GM23338 (cell line): Measurements from ENCODE around the gene ZNF91.

Experiments used
- CREB1 ChIP-seq: fragments of 250-450 bp; sonication (Bioruptor Pico); IDR thresholded peaks from 2 replicates; pipeline ENCODE4 v1.5.0; 2020; ENCODE audit warnings: low read depth, mild to moderate bottlenecking, moderate library complexity
- CTCF ChIP-seq, 2 experiments: fragments of 200-600 bp in 1 of 2; sonication (generic) in 1 of 2; conservative IDR thresholded peaks; 2 replicates each; pipeline versions ENCODE4 v1.5.1 to v1.6.1; 2016 to 2017; ENCODE audit warnings: antibody characterized with exemption in 2 of 2, low read depth in 2 of 2, mild to moderate bottlenecking in 2 of 2, moderate library complexity in 1 of 2
- ETS1 ChIP-seq: IDR thresholded peaks from 2 replicates; pipeline ENCODE4 v1.6.1; 2016; ENCODE audit warnings: antibody characterized with exemption
- EZH2 ChIP-seq: fragments of 200-600 bp; sonication (generic); IDR thresholded peaks from one replicate; pipeline ENCODE4 v1.8.0; 2017; ENCODE audit warnings: antibody characterized with exemption, mild to moderate bottlenecking, low read depth; ENCODE audit not compliant: unreplicated experiment
- EZH2phosphoT487 ChIP-seq: fragments of 200-600 bp; sonication (generic); IDR thresholded peaks from one replicate; pipeline ENCODE4 v1.8.1; 2018; ENCODE audit warnings: antibody characterized with exemption; ENCODE audit not compliant: unreplicated experiment
- JUNB ChIP-seq: IDR thresholded peaks from one replicate; pipeline ENCODE4 v1.6.1; 2016; ENCODE audit warnings: antibody characterized with exemption; ENCODE audit not compliant: unreplicated experiment
- NANOG ChIP-seq: IDR thresholded peaks from 2 replicates; pipeline ENCODE4 v1.6.1; 2016; ENCODE audit warnings: antibody characterized with exemption, borderline replicate concordance
- POLR2AphosphoS5 ChIP-seq: IDR thresholded peaks from 2 replicates; pipeline ENCODE4 v1.6.1; 2016; ENCODE audit warnings: antibody characterized with exemption, low read depth
- STAT1 ChIP-seq: IDR thresholded peaks from one replicate; pipeline ENCODE4 v1.6.1; 2016; ENCODE audit warnings: antibody characterized with exemption; ENCODE audit not compliant: unreplicated experiment
- ZNF114 ChIP-seq: fragments of 250-450 bp; sonication (Bioruptor Pico); IDR thresholded peaks from 2 replicates; pipeline ENCODE4 v1.5.0; 2020; ENCODE audit warnings: mild to moderate bottlenecking, moderate library complexity
- ZNF331 ChIP-seq: fragments of 250-450 bp; sonication (Bioruptor Pico); IDR thresholded peaks from 2 replicates; pipeline ENCODE4 v1.5.0; 2020; ENCODE audit warnings: low read depth, mild to moderate bottlenecking, moderate library complexity
- TF ChIP-seq, protein P1 (sequence below): IDR thresholded peaks from one replicate; pipeline ENCODE4 v1.6.1; 2018; ENCODE audit warnings: antibody characterized with exemption; ENCODE audit not compliant: unreplicated experiment
- TF ChIP-seq, protein P2 (sequence below): fragments of 250-450 bp; sonication (Bioruptor Pico); IDR thresholded peaks from 2 replicates; pipeline ENCODE4 v1.5.0; 2020; ENCODE audit warnings: mild to moderate bottlenecking, moderate library complexity

DNA sequence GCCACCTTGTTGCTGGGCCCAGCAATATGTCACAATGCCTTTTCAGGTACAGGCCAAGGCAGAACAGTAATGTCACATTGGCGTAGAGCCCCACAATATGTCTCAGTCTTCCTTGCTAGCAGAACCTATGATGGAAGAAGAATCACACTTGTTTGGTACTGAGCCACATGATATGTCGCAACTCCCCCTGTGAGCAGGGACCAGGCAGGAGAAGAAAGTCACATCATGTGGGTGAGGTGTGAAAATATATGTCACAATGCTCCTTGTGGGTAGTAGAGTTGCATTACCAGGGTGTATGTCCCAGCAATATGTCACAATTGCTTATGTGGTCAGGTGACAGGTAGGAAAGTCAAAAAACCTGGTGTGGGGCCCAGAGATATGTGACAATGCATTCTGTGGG lies 7.1 kb upstream of the ZNF91 start:
- TF ChIP-seq, protein P1, sequence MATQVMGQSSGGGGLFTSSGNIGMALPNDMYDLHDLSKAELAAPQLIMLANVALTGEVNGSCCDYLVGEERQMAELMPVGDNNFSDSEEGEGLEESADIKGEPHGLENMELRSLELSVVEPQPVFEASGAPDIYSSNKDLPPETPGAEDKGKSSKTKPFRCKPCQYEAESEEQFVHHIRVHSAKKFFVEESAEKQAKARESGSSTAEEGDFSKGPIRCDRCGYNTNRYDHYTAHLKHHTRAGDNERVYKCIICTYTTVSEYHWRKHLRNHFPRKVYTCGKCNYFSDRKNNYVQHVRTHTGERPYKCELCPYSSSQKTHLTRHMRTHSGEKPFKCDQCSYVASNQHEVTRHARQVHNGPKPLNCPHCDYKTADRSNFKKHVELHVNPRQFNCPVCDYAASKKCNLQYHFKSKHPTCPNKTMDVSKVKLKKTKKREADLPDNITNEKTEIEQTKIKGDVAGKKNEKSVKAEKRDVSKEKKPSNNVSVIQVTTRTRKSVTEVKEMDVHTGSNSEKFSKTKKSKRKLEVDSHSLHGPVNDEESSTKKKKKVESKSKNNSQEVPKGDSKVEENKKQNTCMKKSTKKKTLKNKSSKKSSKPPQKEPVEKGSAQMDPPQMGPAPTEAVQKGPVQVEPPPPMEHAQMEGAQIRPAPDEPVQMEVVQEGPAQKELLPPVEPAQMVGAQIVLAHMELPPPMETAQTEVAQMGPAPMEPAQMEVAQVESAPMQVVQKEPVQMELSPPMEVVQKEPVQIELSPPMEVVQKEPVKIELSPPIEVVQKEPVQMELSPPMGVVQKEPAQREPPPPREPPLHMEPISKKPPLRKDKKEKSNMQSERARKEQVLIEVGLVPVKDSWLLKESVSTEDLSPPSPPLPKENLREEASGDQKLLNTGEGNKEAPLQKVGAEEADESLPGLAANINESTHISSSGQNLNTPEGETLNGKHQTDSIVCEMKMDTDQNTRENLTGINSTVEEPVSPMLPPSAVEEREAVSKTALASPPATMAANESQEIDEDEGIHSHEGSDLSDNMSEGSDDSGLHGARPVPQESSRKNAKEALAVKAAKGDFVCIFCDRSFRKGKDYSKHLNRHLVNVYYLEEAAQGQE = no peak
- no peak for TF ChIP-seq CTCF (conservative IDR thresholded peaks at IDR 0.05; ENCODE audit: low read depth in 2 of 2)
- TF ChIP-seq ZNF331 = no peak
- no peak for TF ChIP-seq POLR2AphosphoS5
- no peak for TF ChIP-seq EZH2
- no peak for TF ChIP-seq EZH2phosphoT487
- TF ChIP-seq ZNF114 (CRISPR knock-in tag) = no peak
- no peak for TF ChIP-seq STAT1
- no peak for TF ChIP-seq NANOG
- TF ChIP-seq ETS1 = no peak
- TF ChIP-seq CREB1 (CRISPR knock-in tag) = no peak
- TF ChIP-seq JUNB = no peak
- TF ChIP-seq, protein P2, sequence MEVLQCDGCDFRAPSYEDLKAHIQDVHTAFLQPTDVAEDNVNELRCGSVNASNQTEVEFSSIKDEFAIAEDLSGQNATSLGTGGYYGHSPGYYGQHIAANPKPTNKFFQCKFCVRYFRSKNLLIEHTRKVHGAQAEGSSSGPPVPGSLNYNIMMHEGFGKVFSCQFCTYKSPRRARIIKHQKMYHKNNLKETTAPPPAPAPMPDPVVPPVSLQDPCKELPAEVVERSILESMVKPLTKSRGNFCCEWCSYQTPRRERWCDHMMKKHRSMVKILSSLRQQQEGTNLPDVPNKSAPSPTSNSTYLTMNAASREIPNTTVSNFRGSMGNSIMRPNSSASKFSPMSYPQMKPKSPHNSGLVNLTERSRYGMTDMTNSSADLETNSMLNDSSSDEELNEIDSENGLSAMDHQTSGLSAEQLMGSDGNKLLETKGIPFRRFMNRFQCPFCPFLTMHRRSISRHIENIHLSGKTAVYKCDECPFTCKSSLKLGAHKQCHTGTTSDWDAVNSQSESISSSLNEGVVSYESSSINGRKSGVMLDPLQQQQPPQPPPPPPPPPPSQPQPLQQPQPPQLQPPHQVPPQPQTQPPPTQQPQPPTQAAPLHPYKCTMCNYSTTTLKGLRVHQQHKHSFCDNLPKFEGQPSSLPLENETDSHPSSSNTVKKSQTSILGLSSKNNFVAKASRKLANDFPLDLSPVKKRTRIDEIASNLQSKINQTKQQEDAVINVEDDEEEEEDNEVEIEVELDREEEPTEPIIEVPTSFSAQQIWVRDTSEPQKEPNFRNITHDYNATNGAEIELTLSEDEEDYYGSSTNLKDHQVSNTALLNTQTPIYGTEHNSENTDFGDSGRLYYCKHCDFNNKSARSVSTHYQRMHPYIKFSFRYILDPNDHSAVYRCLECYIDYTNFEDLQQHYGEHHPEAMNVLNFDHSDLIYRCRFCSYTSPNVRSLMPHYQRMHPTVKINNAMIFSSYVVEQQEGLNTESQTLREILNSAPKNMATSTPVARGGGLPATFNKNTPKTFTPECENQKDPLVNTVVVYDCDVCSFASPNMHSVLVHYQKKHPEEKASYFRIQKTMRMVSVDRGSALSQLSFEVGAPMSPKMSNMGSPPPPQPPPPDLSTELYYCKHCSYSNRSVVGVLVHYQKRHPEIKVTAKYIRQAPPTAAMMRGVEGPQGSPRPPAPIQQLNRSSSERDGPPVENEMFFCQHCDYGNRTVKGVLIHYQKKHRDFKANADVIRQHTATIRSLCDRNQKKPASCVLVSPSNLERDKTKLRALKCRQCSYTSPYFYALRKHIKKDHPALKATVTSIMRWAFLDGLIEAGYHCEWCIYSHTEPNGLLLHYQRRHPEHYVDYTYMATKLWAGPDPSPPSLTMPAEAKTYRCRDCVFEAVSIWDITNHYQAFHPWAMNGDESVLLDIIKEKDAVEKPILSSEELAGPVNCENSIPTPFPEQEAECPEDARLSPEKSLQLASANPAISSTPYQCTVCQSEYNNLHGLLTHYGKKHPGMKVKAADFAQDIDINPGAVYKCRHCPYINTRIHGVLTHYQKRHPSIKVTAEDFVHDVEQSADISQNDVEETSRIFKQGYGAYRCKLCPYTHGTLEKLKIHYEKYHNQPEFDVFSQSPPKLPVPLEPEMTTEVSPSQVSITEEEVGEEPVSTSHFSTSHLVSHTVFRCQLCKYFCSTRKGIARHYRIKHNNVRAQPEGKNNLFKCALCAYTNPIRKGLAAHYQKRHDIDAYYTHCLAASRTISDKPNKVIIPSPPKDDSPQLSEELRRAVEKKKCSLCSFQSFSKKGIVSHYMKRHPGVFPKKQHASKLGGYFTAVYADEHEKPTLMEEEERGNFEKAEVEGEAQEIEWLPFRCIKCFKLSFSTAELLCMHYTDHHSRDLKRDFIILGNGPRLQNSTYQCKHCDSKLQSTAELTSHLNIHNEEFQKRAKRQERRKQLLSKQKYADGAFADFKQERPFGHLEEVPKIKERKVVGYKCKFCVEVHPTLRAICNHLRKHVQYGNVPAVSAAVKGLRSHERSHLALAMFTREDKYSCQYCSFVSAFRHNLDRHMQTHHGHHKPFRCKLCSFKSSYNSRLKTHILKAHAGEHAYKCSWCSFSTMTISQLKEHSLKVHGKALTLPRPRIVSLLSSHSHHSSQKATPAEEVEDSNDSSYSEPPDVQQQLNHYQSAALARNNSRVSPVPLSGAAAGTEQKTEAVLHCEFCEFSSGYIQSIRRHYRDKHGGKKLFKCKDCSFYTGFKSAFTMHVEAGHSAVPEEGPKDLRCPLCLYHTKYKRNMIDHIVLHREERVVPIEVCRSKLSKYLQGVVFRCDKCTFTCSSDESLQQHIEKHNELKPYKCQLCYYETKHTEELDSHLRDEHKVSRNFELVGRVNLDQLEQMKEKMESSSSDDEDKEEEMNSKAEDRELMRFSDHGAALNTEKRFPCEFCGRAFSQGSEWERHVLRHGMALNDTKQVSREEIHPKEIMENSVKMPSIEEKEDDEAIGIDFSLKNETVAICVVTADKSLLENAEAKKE (CRISPR knock-in tag) = no peak
